ENCODE results near the gene SLC22A31. TPM values are rescaled to one million over a fixed set of nuclear protein-coding genes. Genes with fewer than 3 reads are reported as not detected.
"Not testable (repeated sequence)": the region's sequence is repeated elsewhere in the genome, so short reads cannot be mapped to it uniquely, and the experiment has no call there.

SLC22A31 gene
- total and polyA plus RNA-seq, 12 donors, result 0.28 to 3.2 (median 2.0) TPM; not detected in 5

- no peak for TF ChIP-seq POLR2A (IDR thresholded peaks at IDR 0.05)
- TF ChIP-seq CTCF (IDR thresholded peaks at IDR 0.05), result peak; percentile 79 to 98 (median 95)
- Histone ChIP-seq H3K4me3 (no peak overlapping the region), H3K9me3 (replicated peaks in 1 of 3) (no peaks in the 10 kb centered on the region), H3K4me1 (replicated peaks in 1 of 2) (peaks cover 6 to 14% of the 10 kb centered on the region in 2 donors), H3K36me3 (replicated peaks in 1 of 2) (no peaks in the 10 kb centered on the region), H3K27me3 (peaks cover 9% of the 10 kb centered on the region), H3K27ac (no peak overlapping the region)
- WGBS, 4 donors, result 8 to 30% (median 14%) methylated on average over 2 to 18 of the region's 18 CpGs; no CpG with 5 or more reads in 1 of the 4 donors
- intact Hi-C loops (cut with DNase I), result loop anchor here (5.0 to 10.0 kb wide), 4 partner anchors 73 to 430 kb away; partner anchors contain the start of gene ACSF3 (in 1 of the 2)
- peak; percentile 87 to 94 (median 92) for DNase-seq
Observed at GRCh38 chr16:89167425-89167941, 32.9 kb downstream of the SLC22A31 start.

- Histone ChIP-seq H3K9me3 (replicated peaks in 1 of 3) (no peaks in the 10 kb centered on the region), H3K4me1 (replicated peaks in 1 of 2) (peaks cover 6 to 14% of the 10 kb centered on the region in 2 donors), H3K27me3 (peaks cover 9% of the 10 kb centered on the region), H3K36me3 (replicated peaks in 1 of 2) (no peaks in the 10 kb centered on the region), H3K27ac (no peak overlapping the region), H3K4me3 (no peak overlapping the region)
- DNase-seq, result peak in 1 of 7 donors; percentile 21
- 39 to 100% (median 55%) methylated on average over 2 to 18 of the region's 18 CpGs for WGBS, 4 donors
- TF ChIP-seq CTCF (IDR thresholded peaks at IDR 0.05) (no peak), POLR2A (IDR thresholded peaks at IDR 0.05) (no peak)
- intact Hi-C loops (cut with DNase I), result loop anchor here (5.0 to 10.0 kb wide), 4 partner anchors 72 to 430 kb away; partner anchors contain the start of gene ACSF3 (in 1 of the 2)
Observed at GRCh38 chr16:89166696-89167424, 33.5 kb downstream of the SLC22A31 start.

GRCh38 chr16:89165681-89165979, 34.7 kb downstream of the SLC22A31 start:
- not testable (repeated sequence) for H3K4me1 ChIP-seq (replicated peaks in 1 of 2); H3K9me3 ChIP-seq (replicated peaks in 1 of 3); H3K36me3 ChIP-seq (replicated peaks in 1 of 2); H3K4me3 ChIP-seq; DNase-seq; H3K27me3 ChIP-seq; H3K27ac ChIP-seq
- intact Hi-C loops (cut with DNase I), result loop anchor here (5.0 to 10.0 kb wide), 4 partner anchors 71 to 428 kb away; partner anchors contain the start of gene ACSF3 (in 1 of the 2)
- WGBS, 4 donors, result 64 to 80% (median 72%) methylated on average over 1 to 10 of the region's 10 CpGs

GRCh38 chr16:89164847-89165680, 35.3 kb downstream of the SLC22A31 start:
- Histone ChIP-seq H3K4me3 (no peak overlapping the region), H3K27me3 (peaks cover 9% of the 10 kb centered on the region), H3K27ac (no peak overlapping the region), H3K9me3 (replicated peaks in 1 of 3) (no peaks in the 10 kb centered on the region), H3K36me3 (replicated peaks in 1 of 2) (no peaks in the 10 kb centered on the region), H3K4me1 (replicated peaks in 1 of 2) (peaks cover 0 to 9% of the 10 kb centered on the region in 2 donors)
- peak in 1 of 7 donors; percentile 17 for DNase-seq
- intact Hi-C loops (cut with DNase I), result loop anchor here (5.0 to 10.0 kb wide), 4 partner anchors 70 to 428 kb away; partner anchors contain the start of gene ACSF3 (in 1 of the 2)
- no peak for TF ChIP-seq POLR2A (IDR thresholded peaks at IDR 0.05)
- no peak for TF ChIP-seq CTCF (IDR thresholded peaks at IDR 0.05)
- 75 to 90% (median 85%) methylated on average over 2 to 20 of the region's 20 CpGs for WGBS, 4 donors
